G401 (cell line): ENCODE measurements around the gene CCL3. TPM values are rescaled to one million over a fixed set of nuclear protein-coding genes. Genes with fewer than 3 reads are reported as not detected.
"Not testable (repeated sequence)": the region's sequence is repeated elsewhere in the genome, so short reads cannot be mapped to it uniquely, and the experiment has no call there.

Experiments used
- DNase-seq: peaks from one replicate; pipeline ENCODE4 v3.0.0-alpha.2; 2015; ENCODE audit warnings: low spot score
- in situ Hi-C: cut with HindIII; loops from 2 replicates; pipeline ENCODE4 v1.10.0; 2016; ENCODE audit warnings: low sequenced_read_pairs, mixed read lengths
- total RNA-seq: library from RNA; depleted of rRNA; stranded (reverse); fragments of >200 nt; shearing (Covaris generic); gene quantifications from 2 replicates; pipeline ENCODE4 v1.2.3, GENCODE V29; 2014

CCL3 gene
- total RNA-seq, 1 experiment from 2014 or later: not detected

DNA sequence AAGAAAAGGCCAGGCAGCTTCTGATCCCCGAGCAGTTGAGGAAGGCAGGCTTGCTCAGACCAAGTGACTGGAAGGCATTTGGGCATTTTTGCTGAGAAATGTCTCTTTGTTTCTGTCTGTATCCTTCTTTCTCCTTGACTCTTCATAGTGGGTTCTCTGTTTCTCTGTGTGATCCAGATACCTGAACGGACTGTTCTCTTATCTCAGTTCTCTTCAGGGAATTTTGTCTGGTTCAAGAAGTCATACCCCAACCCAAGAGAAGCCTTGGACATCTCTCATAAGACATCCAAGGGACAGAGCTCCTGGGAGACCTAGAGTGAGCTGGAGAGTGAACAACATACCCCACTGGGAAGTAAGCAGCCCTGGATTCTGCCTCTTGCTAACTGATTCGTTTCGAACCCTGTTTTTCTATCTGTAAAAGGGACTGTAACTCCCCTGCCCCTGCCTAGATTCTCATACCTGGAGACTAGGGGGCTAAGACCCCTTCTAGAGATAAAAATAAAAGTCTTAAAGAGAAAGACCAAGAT, 541 bp downstream of the CCL3 start:
- in situ Hi-C loops: no loop called here
- DNase-seq: no peak

- in situ Hi-C loops: no loop called here
- DNase-seq: no peak
These were observed 1.1 kb downstream of the CCL3 start for GRCh38 chr17:36088670-36089338.

DNA sequence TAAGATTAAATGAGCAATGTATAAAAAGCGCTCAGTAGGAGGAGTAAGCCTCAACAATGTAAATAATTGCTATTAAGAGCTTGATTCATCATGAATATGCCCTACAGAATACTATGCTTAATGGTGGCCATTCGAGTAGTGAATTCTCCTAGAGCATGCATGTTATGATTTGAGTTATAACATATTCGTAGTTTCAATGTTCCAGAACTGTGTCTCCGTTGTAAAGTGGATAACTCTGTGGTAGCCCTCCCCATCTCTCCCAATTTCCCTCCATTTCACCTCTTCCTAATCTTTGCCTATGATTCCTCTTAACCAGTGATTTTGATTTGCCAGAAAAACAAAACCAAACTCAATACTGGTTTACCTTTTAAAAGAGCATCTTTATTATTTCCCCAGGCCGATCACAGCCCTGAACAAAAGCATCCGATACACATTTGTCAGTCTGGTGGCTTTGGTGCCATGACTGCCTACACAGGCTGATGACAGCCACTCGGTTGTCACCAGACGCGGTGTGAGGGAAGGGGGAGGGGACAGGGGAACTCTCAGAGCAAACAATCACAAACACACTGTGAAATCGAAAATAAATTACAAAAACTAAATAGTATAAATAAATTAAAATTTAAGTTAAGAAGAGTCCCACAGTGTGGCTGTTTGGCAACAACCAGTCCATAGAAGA, 1.9 kb downstream of the CCL3 start:
- in situ Hi-C loops, DNase-seq: not testable (repeated sequence)

DNA sequence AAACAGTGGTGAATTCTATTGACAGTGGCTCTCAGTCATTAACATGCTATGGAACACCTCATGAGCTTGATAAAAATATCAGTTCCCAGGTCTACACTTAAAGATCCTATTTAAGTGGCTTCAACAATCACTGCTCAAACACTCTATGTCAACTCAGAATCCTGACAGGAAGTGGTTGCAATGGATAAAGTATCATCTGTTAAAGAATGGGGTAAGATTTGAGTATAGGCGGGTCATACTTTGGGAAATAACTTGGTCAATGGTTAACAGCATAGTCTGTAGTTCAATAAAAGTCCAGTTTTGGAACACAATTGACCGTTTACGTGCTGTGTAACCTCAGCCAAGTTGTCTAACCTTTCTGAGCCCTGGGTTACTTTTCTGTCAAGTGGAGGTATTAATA, 2.5 kb downstream of the CCL3 start:
- DNase-seq, in situ Hi-C loops: not testable (repeated sequence)

DNA sequence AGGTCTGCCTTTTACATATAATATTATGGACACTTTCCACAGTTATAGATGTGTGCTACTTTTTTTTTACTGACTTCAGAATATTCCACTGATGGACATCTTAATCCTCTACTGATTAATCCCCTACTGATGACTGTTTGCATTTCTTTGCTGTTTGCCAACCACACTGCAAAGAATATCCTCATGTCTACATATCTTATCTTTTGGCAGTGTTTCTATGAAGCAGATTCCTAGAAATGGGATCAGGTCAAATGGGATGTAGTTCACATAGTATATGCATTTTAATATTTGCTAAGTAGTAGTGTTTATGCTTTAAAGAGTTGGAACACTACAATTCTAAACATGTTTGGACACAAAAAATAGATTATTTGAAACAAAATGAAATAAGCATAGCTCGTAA, 3.2 kb downstream of the CCL3 start:
- no peak for DNase-seq
- in situ Hi-C loops: no loop called here

DNA sequence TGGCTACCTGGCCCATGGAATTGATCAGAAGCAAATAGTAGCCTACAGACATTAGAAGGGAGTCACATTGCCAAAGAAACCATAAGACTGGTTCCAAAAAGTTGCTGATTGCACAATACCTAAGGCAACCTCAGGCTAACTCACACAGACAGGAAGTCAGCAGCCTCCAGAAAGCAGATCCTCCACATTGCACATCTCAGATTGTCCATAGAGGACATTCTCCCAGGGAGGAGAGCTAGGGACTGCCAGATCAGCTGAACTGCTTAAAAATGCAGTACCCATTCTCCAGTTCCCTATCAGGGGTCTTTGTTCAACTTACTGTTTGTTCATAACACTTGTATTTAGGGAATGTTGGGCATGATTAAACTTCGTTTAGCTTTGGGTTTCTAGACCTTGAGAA, 4.2 kb downstream of the CCL3 start:
- no peak for DNase-seq
- in situ Hi-C loops: no loop called here

DNA sequence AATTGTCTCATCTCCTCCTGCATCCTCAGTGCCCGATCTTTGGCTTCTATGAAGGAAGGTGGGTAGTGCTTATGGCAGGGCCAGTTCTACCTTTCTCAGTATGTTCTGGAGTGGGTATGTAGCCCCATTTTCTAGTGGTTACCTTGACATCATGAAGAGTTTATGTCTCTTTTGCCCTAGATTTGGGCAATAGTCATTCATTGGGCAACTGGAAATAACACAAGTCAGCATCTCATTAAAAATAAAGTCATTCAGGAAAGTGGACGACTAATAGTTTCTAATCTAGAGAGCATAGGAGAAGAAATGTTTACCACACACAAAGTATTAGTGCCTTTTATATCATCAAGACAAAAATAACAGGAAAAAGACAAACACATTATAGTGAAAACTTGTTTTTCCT, 6.3 kb downstream of the CCL3 start:
- DNase-seq, in situ Hi-C loops: not testable (repeated sequence)

DNA sequence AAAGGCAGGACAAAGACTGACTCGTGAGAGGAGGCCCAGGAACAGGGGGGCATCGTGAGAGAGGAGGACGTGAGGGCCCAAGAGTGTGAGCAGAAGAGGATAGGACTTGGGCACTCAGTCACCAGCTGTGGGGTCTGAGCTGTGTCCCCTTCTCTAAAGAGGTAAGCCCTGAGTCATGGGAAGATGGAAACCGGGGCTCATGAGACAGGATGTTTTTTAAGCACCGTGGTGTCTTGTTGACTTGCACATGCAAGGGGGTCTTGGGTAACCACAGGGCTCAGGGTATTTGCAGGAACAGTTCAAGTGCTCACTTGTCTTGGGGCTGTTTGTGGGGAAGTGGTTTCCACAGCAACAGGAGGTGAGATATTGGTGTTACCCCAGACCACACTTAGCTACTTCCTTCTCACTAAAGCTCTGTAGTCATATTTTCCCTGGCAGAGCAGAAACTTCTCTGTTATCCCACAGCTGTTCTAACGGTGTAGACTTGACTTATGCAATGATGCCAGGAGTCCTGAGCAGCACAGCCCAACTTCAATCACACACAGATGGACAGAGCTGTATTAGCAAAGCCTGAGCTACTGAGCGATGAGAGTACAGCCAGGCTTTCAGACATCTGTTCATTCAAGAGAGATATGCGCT, 7.3 kb downstream of the CCL3 start:
- in situ Hi-C loops, DNase-seq: not testable (repeated sequence)

GRCh38 chr17:36081681-36082471, 8.1 kb downstream of the CCL3 start:
- in situ Hi-C loops, DNase-seq: not testable (repeated sequence)

DNA sequence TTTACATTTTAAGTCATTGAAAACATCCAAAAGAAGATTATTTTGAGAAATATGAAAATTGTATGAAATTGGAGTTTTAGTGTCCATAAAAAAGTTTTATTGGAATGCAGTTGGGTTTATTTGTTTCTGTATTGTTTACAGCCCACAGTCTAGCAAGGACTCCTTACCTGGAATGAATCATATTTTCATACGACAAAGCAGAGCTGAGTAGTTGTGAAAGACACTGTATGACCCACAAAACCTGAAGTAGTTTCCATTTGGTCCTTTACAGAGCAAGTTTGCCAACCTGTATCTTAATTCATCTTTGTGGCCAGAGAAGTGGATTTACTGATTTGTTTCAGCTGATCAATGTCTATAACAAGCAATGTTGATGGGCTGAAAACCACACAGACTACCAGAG, 15.6 kb downstream of the CCL3 start:
- in situ Hi-C loops: no loop called here

DNA sequence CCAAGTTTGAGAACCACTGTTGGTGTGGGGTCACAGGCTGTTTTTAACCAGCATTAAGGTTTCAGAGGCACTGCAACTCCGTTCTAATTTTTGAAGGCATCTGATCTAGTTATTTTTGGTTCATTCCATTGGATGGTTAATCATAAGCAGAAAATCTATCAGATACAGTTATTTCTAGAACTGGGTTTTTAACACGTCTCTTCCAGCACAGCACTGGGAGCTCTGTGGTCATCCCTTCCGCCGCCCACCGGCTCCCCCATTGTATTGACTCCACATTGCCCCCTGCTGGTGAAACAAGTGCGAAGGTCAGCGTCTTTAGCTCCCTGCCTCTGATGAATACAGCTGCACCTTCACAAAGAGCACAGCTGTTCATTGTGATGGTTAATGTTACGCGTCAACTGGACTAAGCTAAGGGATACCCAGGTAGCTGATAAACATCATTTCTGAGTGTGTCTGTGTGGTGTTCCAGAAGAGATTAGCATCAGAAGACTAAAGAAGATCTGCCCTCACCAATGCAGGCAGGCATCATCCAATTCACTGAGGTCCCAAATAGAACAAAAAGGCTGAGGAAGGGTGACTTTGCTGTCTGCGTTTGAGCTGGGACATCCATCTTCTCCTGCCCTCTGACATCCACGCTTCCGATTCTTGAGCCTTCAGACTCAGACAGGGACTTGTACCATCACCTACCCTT, 17.4 kb downstream of the CCL3 start:
- DNase-seq: peak; percentile 8
- in situ Hi-C loops: no loop called here

More for the DNA sequence above, 15.6 kb downstream of the CCL3 start:
- no peak for DNase-seq

- in situ Hi-C loops: no loop called here
- DNase-seq: no peak
These were observed 18.2 kb downstream of the CCL3 start for GRCh38 chr17:36071751-36072150.

- in situ Hi-C loops: no loop called here
- DNase-seq: no peak
These were observed 19.5 kb downstream of the CCL3 start for GRCh38 chr17:36070427-36070826.

DNA sequence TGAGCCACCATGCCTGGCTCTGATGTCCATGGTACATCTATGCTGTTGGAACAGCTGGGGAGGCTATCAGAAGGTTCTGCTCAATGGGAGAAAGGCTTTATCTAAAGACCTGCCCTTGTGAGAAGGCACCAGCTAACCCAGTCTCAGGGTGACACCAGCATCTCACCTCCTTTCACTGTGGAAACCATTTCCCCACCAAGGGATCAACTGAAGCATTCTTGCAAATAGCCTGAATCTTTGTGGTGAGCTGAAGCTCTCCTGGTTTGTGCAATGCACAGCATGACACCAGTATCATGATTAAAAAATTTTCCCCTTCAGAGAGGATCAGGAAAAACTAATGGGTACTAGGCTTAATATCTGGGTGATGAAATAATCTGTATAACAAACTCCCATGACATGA, 20.8 kb downstream of the CCL3 start:
- in situ Hi-C loops: no loop called here
- no peak for DNase-seq

- DNase-seq: no peak
- in situ Hi-C loops: no loop called here
These were observed 21.4 kb downstream of the CCL3 start for GRCh38 chr17:36068524-36068923.

DNA sequence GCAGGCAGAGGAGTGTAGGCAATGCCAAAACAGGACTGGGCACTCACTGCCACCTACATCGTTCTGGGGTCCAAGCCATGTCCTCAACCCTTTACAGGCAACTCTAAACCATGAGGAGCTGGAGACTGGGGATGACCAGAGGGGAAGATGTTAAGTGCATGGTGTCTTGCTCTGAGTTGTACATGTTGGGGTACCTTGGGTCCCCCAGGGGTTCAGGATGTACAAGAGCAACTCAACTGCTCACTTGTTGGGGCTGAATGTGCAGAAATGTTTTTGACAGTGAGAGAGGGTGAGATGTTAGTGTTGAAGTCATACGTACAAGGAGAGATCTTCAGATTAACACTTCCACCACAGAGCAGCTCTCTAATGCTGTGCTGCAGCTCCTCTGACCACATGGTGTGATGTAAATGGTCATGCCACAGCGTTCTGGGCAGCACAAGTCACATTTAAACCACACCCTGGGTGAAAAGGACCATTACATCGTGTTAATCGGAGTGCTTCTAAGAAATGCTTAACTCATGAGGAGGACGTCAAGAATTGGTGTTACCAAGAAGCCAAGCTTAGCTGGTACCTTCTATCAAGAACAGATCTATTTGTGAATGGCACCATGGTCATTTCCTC, 23.5 kb downstream of the CCL3 start:
- no peak for DNase-seq
- in situ Hi-C loops: no loop called here

- DNase-seq: no peak
- in situ Hi-C loops: no loop called here
These were observed 26.0 kb downstream of the CCL3 start, which contains the start of gene CCL18 for GRCh38 chr17:36063786-36064541. Gene CCL18 (plus strand): TSS chr17:36064272. CDS start chr17:36064343, 71 bp downstream.

DNA sequence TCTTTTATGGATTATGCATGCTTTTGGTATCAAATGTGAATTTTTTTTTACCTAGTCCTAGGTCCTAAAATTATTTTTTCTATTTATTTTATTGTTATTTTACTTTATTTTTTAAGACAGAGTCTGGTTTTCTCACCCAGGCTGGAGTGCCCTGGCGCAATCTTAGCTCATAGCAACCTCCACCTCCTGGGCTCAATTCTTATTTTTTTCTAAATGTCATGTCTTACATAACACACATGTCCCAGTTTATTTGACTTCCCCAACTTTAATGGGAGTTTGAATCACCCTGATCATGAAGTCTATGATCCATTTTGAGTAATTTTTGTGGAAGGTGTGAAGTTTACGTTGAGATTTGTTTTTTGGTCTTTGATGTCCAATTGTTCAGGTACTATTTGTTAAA, 29.1 kb downstream of the CCL3 start:
- DNase-seq: no peak
- in situ Hi-C loops: no loop called here
